Heart left ventricle (tissue), 16 donors: ENCODE results near the gene BICD1. TPM values are rescaled to one million over a fixed set of nuclear protein-coding genes. Genes with fewer than 3 reads are reported as not detected.

Source experiments
- ATAC-seq, 4 donors: fragments of 200-7000 bp; cut with Tn5 transposase; one replicate each; pipeline ENCODE4 v1.9.1; 2020 to 2022; ENCODE audit warnings: moderate library complexity in 4 of 4, mild to moderate bottlenecking in 3 of 4, moderate number of reproducible peaks in 1 of 4
- DNase-seq, 5 donors: peaks; one replicate each; pipeline ENCODE4 v3.0.0-alpha.2; 2020
- H3K27ac ChIP-seq, 12 donors: fragments of 200-600 bp; sonication (generic) in 4 of 12; one replicate each; pipeline versions ENCODE4 v1.5.0 to v1.8.0; 2016 to 2022; ENCODE audit warnings: mild to moderate bottlenecking in 2 of 12
- H3K27me3 ChIP-seq, 9 donors: fragments of 200-600 bp; sonication (generic) in 2 of 9; one replicate each; pipeline versions ENCODE4 v1.5.1 to v1.8.0; 2016 to 2022; ENCODE audit warnings: mild to moderate bottlenecking in 3 of 9
- H3K36me3 ChIP-seq, 9 donors: fragments of 200-600 bp; sonication (generic) in 2 of 9; one replicate each; pipeline versions ENCODE4 v1.5.0 to v1.8.0; 2018 to 2022; ENCODE audit warnings: mild to moderate bottlenecking in 2 of 9
- H3K4me1 ChIP-seq, 12 donors: fragments of 200-600 bp; sonication (generic) in 4 of 12; one replicate each; pipeline versions ENCODE4 v1.5.0 to v1.8.0; 2016 to 2022; ENCODE audit warnings: mild to moderate bottlenecking in 3 of 12
- H3K4me3 ChIP-seq, 12 donors: fragments of 200-600 bp; sonication (generic) in 4 of 12; one replicate each; pipeline versions ENCODE4 v1.5.0 to v1.8.0; 2017 to 2022; ENCODE audit warnings: mild to moderate bottlenecking in 9 of 12, moderate library complexity in 4 of 12
- H3K9me3 ChIP-seq, 12 donors: fragments of 200-600 bp; sonication (generic) in 4 of 12; one replicate each; pipeline versions ENCODE4 v1.5.0 to v1.8.0; 2016 to 2022; ENCODE audit warnings: mild to moderate bottlenecking in 1 of 12
- POLR2A ChIP-seq, 2 donors: fragments of 450-650 bp; IDR thresholded peaks; one replicate each; pipeline ENCODE4 v1.6.1; 2017; ENCODE audit warnings: antibody characterized with exemption in 2 of 2, mild to moderate bottlenecking in 2 of 2, moderate library complexity in 2 of 2
- WGBS, 4 donors: extraction: QIAGEN DNeasy Blood & Tissue Kit in 2 of 4; methylation state at CpG; one replicate each; pipeline versions ENCODE4 v1.1.5 to v1.1.7; 2013 to 2018; 5-methylcytosine and 5-hydroxymethylcytosine counted together
- intact Hi-C, 10 donors: fragments of 100-400 bp; cut with DNase I; formaldehyde crosslinking; loops; one replicate each; pipeline versions ENCODE4 v1.11.1 to v1.14.2; 2022
- polyA plus RNA-seq, 2 donors: library from polyadenylated mRNA; stranded (reverse); fragments of 200-250 nt; gene quantifications; one replicate each; pipeline ENCODE4 v1.2.3, GENCODE V29; 2013
- total RNA-seq, 9 donors: library from RNA; depleted of rRNA in 2 of 9; stranded (reverse); fragments of >200 nt in 2 of 9; fragmentation: NEBNext Ultra II Directional in 3 of 9; extraction: Animal tissue kit (Norgen Biotek cat#: 25700) in 3 of 9; gene quantifications; one replicate each; pipeline versions ENCODE4 v1.1.0 to v1.2.4, GENCODE V29; 2016 to 2023
- TF ChIP-seq, protein P1 (sequence below), 12 donors: fragments of 200-600 bp; sonication (generic) in 4 of 12; IDR thresholded peaks; one replicate each; pipeline versions ENCODE4 v1.5.0 to v1.8.0; 2018 to 2022; ENCODE audit warnings: antibody characterized with exemption in 12 of 12, mild to moderate bottlenecking in 5 of 12
- donor health status: ischemic (EF 13 %, LVEDD 7.1; RV severe dilation, severe dysfunction).
- donor health status: healthy with polysubstance abuse.
- donor health status: DM: no; HTN: yes; CAD: no.
- donor health status: DM: no; HTN: no; CAD: no.
- donor health status: ischemic (EF 25% LVEDD 6.9; RV normal size, moderate dysfunction).
- donor health status: ischemic (EF 25% LVEDD 5.7; RV mildly dilated, moderate dysfunction).
- donor health status: healthy.
- donor health status: DM: yes; HTN: yes; CAD: no.
- donor health status: ischemic (EF 35%, LVEDD 5.7; RV mildly dilated, moderate dysfunction).
- donor health status: nonischemic (EF 11% LVEDD 7.7; RV severe dilation, severe dysfunction).
- donor health status: DM: yes; HTN: yes; CAD: no.
- donor health status: PGD.
- donor health status: ischemic (EF 29% LVEDD 5.4; RV normal size, mild dysfunction).
- donor health status: nonischemic (EF 23%, LVEDD 6.1; RV moderate dilation, normal function).

BICD1 gene
- total and polyA plus RNA-seq, 11 donors, result 2.1 to 16.3 (median 7.0) TPM

- Histone ChIP-seq H3K27ac (no peak overlapping the region), H3K36me3 (no peaks in the 10 kb centered on the region), H3K4me3 (no peak overlapping the region), H3K4me1 (peaks cover 0 to 6% (median 0%) of the 10 kb centered on the region in 12 donors), H3K9me3 (no peaks in the 10 kb centered on the region), H3K27me3 (no peaks in the 10 kb centered on the region)
- TF ChIP-seq POLR2A (IDR thresholded peaks at IDR 0.05), result no peak
- TF ChIP-seq, protein P1, sequence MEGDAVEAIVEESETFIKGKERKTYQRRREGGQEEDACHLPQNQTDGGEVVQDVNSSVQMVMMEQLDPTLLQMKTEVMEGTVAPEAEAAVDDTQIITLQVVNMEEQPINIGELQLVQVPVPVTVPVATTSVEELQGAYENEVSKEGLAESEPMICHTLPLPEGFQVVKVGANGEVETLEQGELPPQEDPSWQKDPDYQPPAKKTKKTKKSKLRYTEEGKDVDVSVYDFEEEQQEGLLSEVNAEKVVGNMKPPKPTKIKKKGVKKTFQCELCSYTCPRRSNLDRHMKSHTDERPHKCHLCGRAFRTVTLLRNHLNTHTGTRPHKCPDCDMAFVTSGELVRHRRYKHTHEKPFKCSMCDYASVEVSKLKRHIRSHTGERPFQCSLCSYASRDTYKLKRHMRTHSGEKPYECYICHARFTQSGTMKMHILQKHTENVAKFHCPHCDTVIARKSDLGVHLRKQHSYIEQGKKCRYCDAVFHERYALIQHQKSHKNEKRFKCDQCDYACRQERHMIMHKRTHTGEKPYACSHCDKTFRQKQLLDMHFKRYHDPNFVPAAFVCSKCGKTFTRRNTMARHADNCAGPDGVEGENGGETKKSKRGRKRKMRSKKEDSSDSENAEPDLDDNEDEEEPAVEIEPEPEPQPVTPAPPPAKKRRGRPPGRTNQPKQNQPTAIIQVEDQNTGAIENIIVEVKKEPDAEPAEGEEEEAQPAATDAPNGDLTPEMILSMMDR (IDR thresholded peaks at IDR 0.05), result no peak
- no peak for DNase-seq
- ATAC-seq, result no peak
- 78 to 90% (median 84%) methylated on average over 1 of the region's 1 CpG for WGBS, 4 donors
- intact Hi-C loops, result loop anchor here in 8 of 10 donors (5.0 to 10.0 kb wide), 5 partner anchors 78 to 388 kb away; partner anchors contain the start of gene YARS2 (in 1 of the 8)
These were observed 260.1 kb downstream of the BICD1 start for GRCh38 chr12:32366714-32367113.

- no peaks in the 10 kb centered on the region for H3K27me3 ChIP-seq
- intact Hi-C loops, result loop anchor here in 8 of 10 donors (5.0 to 10.0 kb wide), 5 partner anchors 77 to 387 kb away; partner anchors contain the start of gene YARS2 (in 1 of the 8)
- no peak overlapping the region for H3K4me3 ChIP-seq
- 59 to 76% (median 69%) methylated on average over 4 of the region's 4 CpGs for WGBS, 4 donors
- H3K9me3 ChIP-seq, result no peaks in the 10 kb centered on the region
- no peak overlapping the region for H3K27ac ChIP-seq
- TF ChIP-seq, protein P1 (IDR thresholded peaks at IDR 0.05), result no peak
- TF ChIP-seq POLR2A (IDR thresholded peaks at IDR 0.05), result no peak
- peaks cover 0 to 6% (median 0%) of the 10 kb centered on the region in 12 donors for H3K4me1 ChIP-seq
- H3K36me3 ChIP-seq, result no peaks in the 10 kb centered on the region
- DNase-seq, result no peak
- no peak for ATAC-seq
These were observed 260.7 kb downstream of the BICD1 start for GRCh38 chr12:32367381-32367780.

GRCh38 chr12:32369202-32369601, 262.6 kb downstream of the BICD1 start:
- peaks cover 0 to 6% (median 0%) of the 10 kb centered on the region in 12 donors for H3K4me1 ChIP-seq
- no peak overlapping the region for H3K4me3 ChIP-seq
- intact Hi-C loops, result loop anchor here in 9 of 10 donors (2.0 to 10.0 kb wide), 6 partner anchors 76 to 386 kb away; partner anchors contain the start of gene YARS2 (in 1 of the 9)
- H3K27me3 ChIP-seq, result no peaks in the 10 kb centered on the region
- 41 to 63% (median 46%) methylated on average over 4 of the region's 4 CpGs for WGBS, 4 donors
- no peaks in the 10 kb centered on the region for H3K36me3 ChIP-seq
- DNase-seq, result no peak
- H3K27ac ChIP-seq, result no peak overlapping the region
- ATAC-seq, result no peak
- TF ChIP-seq, protein P1 (IDR thresholded peaks at IDR 0.05), result no peak
- TF ChIP-seq POLR2A (IDR thresholded peaks at IDR 0.05), result no peak
- H3K9me3 ChIP-seq, result no peaks in the 10 kb centered on the region

- Histone ChIP-seq H3K4me1 (no peaks in the 10 kb centered on the region), H3K4me3 (no peak overlapping the region), H3K27ac (no peak overlapping the region), H3K36me3 (peaks cover 0 to 6% (median 0%) of the 10 kb centered on the region in 9 donors), H3K9me3 (no peaks in the 10 kb centered on the region), H3K27me3 (no peaks in the 10 kb centered on the region)
- TF ChIP-seq POLR2A (IDR thresholded peaks at IDR 0.05), result no peak
- TF ChIP-seq, protein P1 (IDR thresholded peaks at IDR 0.05), result no peak
- DNase-seq (no peak), ATAC-seq (no peak)
- 75 to 81% (median 78%) methylated on average over 12 of the region's 12 CpGs for WGBS, 4 donors
- intact Hi-C loops, result no loop called here
These were observed 270.9 kb downstream of the BICD1 start for GRCh38 chr12:32377344-32378055.
